HEK293 (cell line): ENCODE data around the gene APBB2.
"Not testable (repeated sequence)": the region's sequence is repeated elsewhere in the genome, so short reads cannot be mapped to it uniquely, and the experiment has no call there.

Experiments
- ZNF274 ChIP-seq, 2 experiments: fragments of 200-500 bp in 1 of 2; fragments of 450-650 bp in 1 of 2; sonication (Bioruptor generic) in 1 of 2; formaldehyde crosslinking in 1 of 2; IDR thresholded peaks; 2 replicates each; pipeline versions ENCODE4 v1.5.1 to v1.6.1; 2014 to 2016; ENCODE audit warnings: borderline replicate concordance in 1 of 2, inconsistent platforms in 1 of 2, low read length in 1 of 2, missing biosample characterization in 1 of 2, missing genetic modification characterization in 1 of 2
- ZNF426 ChIP-seq: fragments of 450-650 bp; formaldehyde crosslinking; IDR thresholded peaks from 2 replicates; pipeline ENCODE4 v1.5.1; 2017; ENCODE audit warnings: missing biosample characterization, missing genetic modification characterization, mild to moderate bottlenecking, inconsistent platforms, moderate library complexity
- TF ChIP-seq, protein P1 (sequence below): fragments of 450-650 bp; formaldehyde crosslinking; IDR thresholded peaks from 2 replicates; pipeline ENCODE4 v1.5.1; 2016; ENCODE audit warnings: missing biosample characterization, missing genetic modification characterization
- TF ChIP-seq, protein P2 (sequence below): fragments of 450-650 bp; formaldehyde crosslinking; IDR thresholded peaks from 2 replicates; pipeline ENCODE4 v1.5.1; 2017; ENCODE audit warnings: missing biosample characterization, missing genetic modification characterization

DNA sequence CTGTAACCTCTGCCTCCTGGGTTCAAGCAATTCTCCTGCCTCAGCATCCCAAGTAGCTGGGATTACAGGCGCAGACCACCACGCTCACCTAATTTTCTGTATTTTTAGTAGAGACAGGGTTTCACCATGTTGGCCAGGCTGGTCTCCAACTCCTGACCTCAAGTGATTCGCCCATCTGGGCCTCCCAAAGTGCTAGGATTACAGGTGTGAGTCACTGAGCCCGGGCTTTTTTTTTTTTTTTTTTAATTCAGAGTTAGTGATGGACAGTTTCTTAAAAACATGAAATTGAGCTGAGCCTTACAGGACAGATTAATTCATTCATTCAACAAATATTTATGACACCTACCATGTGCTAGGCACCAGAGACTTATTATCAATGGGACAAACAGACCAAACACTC lies 313.8 kb downstream of the APBB2 start:
- TF ChIP-seq, protein P1, sequence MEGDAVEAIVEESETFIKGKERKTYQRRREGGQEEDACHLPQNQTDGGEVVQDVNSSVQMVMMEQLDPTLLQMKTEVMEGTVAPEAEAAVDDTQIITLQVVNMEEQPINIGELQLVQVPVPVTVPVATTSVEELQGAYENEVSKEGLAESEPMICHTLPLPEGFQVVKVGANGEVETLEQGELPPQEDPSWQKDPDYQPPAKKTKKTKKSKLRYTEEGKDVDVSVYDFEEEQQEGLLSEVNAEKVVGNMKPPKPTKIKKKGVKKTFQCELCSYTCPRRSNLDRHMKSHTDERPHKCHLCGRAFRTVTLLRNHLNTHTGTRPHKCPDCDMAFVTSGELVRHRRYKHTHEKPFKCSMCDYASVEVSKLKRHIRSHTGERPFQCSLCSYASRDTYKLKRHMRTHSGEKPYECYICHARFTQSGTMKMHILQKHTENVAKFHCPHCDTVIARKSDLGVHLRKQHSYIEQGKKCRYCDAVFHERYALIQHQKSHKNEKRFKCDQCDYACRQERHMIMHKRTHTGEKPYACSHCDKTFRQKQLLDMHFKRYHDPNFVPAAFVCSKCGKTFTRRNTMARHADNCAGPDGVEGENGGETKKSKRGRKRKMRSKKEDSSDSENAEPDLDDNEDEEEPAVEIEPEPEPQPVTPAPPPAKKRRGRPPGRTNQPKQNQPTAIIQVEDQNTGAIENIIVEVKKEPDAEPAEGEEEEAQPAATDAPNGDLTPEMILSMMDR (tag by site-specific recombination) = not testable (repeated sequence)
- TF ChIP-seq ZNF426 (tag by site-specific recombination); ZNF274 (IDR thresholded peaks at IDR 0.05; ENCODE audit: low read length); ZNF274 (tag by site-specific recombination; IDR thresholded peaks at IDR 0.05; ENCODE audit: borderline replicate concordance): not testable (repeated sequence)
- TF ChIP-seq, protein P2, sequence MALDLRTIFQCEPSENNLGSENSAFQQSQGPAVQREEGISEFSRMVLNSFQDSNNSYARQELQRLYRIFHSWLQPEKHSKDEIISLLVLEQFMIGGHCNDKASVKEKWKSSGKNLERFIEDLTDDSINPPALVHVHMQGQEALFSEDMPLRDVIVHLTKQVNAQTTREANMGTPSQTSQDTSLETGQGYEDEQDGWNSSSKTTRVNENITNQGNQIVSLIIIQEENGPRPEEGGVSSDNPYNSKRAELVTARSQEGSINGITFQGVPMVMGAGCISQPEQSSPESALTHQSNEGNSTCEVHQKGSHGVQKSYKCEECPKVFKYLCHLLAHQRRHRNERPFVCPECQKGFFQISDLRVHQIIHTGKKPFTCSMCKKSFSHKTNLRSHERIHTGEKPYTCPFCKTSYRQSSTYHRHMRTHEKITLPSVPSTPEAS (tag by site-specific recombination) = not testable (repeated sequence)
